ENCODE measurements around the gene B3GALNT2.

DNA sequence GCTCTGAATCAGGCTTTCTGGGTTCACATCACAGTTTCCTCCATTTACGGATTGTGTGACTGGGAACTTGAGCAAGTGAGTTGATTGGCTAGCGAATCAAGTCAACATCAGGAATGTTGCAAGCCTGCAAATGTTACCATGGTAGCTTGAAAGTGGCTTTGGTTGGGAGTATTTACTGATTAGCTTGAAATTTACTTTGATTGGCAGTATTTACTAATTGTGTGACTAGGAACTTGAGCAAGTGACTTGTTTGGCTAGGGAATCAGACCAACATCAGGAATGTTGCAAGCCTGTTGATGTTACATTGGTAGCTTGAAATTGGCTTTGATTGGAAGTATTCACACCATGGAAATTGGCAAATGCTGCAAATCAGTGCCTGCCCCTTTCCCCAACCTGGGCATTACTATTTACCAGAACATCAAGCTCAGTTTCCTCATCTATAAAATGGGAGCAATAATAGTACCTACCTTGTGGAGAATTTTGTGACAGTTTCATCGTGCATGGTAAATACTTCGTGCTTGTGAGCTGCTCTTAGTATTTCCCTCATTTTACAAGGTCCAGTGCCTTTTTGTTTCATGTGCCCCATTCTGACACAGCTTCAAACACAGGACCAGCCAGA is 23.1 kb upstream of the B3GALNT2 start:
- TF ChIP-seq RAD21 (IDR thresholded peaks at IDR 0.05; ENCODE audit: low read depth) (no peak), EP300 (IDR thresholded peaks at IDR 0.05; ENCODE audit: borderline replicate concordance) (no peak), ZBTB7A (IDR thresholded peaks at IDR 0.05; ENCODE audit: low read depth) (no peak), NFIC (IDR thresholded peaks at IDR 0.05) (no peak), CREB1 (IDR thresholded peaks at IDR 0.05; ENCODE audit: low read depth) (no peak), TAF1 (IDR thresholded peaks at IDR 0.05; ENCODE audit: low read depth) (no peak), YY1 (IDR thresholded peaks at IDR 0.05; ENCODE audit: low read depth) (no peak)
- TF ChIP-seq, protein P1, sequence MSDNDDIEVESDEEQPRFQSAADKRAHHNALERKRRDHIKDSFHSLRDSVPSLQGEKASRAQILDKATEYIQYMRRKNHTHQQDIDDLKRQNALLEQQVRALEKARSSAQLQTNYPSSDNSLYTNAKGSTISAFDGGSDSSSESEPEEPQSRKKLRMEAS (IDR thresholded peaks at IDR 0.05): no peak
- TF ChIP-seq, protein P2, sequence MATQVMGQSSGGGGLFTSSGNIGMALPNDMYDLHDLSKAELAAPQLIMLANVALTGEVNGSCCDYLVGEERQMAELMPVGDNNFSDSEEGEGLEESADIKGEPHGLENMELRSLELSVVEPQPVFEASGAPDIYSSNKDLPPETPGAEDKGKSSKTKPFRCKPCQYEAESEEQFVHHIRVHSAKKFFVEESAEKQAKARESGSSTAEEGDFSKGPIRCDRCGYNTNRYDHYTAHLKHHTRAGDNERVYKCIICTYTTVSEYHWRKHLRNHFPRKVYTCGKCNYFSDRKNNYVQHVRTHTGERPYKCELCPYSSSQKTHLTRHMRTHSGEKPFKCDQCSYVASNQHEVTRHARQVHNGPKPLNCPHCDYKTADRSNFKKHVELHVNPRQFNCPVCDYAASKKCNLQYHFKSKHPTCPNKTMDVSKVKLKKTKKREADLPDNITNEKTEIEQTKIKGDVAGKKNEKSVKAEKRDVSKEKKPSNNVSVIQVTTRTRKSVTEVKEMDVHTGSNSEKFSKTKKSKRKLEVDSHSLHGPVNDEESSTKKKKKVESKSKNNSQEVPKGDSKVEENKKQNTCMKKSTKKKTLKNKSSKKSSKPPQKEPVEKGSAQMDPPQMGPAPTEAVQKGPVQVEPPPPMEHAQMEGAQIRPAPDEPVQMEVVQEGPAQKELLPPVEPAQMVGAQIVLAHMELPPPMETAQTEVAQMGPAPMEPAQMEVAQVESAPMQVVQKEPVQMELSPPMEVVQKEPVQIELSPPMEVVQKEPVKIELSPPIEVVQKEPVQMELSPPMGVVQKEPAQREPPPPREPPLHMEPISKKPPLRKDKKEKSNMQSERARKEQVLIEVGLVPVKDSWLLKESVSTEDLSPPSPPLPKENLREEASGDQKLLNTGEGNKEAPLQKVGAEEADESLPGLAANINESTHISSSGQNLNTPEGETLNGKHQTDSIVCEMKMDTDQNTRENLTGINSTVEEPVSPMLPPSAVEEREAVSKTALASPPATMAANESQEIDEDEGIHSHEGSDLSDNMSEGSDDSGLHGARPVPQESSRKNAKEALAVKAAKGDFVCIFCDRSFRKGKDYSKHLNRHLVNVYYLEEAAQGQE (IDR thresholded peaks at IDR 0.05; ENCODE audit: low read depth): no peak
- TF ChIP-seq, protein P3, sequence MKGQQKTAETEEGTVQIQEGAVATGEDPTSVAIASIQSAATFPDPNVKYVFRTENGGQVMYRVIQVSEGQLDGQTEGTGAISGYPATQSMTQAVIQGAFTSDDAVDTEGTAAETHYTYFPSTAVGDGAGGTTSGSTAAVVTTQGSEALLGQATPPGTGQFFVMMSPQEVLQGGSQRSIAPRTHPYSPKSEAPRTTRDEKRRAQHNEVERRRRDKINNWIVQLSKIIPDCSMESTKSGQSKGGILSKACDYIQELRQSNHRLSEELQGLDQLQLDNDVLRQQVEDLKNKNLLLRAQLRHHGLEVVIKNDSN (IDR thresholded peaks at IDR 0.05): no peak

Data from Ishikawa (cell line).